AG10803 (cell line): ENCODE measurements around the gene TMEM256.
"Not testable (repeated sequence)": the region's sequence is repeated elsewhere in the genome, so short reads cannot be mapped to it uniquely, and the experiment has no call there.

Experiments
- DNase-seq: peaks from one replicate; pipeline ENCODE4 v3.0.0; 2010; ENCODE audit warnings: low read depth
- H3K4me3 ChIP-seq: 2 replicates; pipeline ENCODE4 v1.5.1; 2011; ENCODE audit warnings: mild to moderate bottlenecking, low read length, control low read depth
- TF ChIP-seq, protein P1 (sequence below): conservative IDR thresholded peaks from 2 replicates; pipeline ENCODE4 v1.5.1; 2011; ENCODE audit warnings: mild to moderate bottlenecking, low read length, control low read depth, inconsistent platforms

The TMEM256 gene

GRCh38 chr17:7367918-7368598, 35.8 kb downstream of the TMEM256 start:
- DNase-seq = no peak
- TF ChIP-seq, protein P1, sequence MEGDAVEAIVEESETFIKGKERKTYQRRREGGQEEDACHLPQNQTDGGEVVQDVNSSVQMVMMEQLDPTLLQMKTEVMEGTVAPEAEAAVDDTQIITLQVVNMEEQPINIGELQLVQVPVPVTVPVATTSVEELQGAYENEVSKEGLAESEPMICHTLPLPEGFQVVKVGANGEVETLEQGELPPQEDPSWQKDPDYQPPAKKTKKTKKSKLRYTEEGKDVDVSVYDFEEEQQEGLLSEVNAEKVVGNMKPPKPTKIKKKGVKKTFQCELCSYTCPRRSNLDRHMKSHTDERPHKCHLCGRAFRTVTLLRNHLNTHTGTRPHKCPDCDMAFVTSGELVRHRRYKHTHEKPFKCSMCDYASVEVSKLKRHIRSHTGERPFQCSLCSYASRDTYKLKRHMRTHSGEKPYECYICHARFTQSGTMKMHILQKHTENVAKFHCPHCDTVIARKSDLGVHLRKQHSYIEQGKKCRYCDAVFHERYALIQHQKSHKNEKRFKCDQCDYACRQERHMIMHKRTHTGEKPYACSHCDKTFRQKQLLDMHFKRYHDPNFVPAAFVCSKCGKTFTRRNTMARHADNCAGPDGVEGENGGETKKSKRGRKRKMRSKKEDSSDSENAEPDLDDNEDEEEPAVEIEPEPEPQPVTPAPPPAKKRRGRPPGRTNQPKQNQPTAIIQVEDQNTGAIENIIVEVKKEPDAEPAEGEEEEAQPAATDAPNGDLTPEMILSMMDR = no peak
- H3K4me3 ChIP-seq = no peak overlapping the region

- TF ChIP-seq, protein P1 = no peak
- no peak for DNase-seq
Observed at GRCh38 chr17:7367083-7367482, 36.8 kb downstream of the TMEM256 start.

DNA sequence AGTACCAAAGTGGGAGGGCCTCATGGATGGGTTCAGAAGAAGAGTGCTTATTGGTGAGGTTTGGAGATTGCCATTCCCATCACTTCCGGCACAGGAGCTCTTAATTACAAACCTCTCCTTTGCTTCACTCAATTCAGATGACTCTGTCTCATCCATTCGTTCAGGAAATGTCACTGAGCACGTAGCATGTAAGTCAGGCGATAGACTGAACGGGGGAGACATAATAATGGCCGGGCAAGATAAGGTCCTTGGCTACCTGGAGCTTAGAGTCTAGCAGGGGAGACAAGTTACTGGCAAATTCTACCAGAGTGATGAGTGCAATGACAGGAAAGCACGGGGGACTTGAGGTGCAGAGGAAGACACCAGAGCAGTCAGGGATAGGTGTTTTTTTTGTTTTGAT, 37.9 kb downstream of the TMEM256 start:
- not testable (repeated sequence) for H3K4me3 ChIP-seq, DNase-seq

More at GRCh38 chr17:7367083-7367482, 36.8 kb downstream of the TMEM256 start:
- H3K4me3 ChIP-seq = no peak overlapping the region

DNA sequence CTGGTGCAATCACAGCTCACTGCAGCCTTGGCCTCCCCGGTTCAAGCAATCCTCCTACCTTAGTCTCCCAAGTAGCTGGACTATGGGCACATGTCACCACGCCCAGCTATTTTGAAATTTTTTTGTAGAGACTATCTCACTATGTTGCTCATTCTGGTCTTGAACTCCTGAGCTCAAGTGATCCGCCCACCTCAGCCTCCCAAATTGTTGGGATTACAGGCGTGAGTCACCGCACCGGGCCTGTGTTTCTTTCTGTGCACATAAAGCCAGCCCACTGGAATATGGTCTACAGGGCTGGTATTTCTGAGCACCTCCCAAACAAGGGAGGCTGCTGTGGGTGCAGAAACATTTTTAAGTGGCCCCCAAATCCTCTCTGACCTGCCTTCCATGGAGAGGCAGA, 40.6 kb downstream of the TMEM256 start:
- H3K4me3 ChIP-seq = no peak overlapping the region
- peak; percentile 20 for DNase-seq
- TF ChIP-seq, protein P1 = no peak

- TF ChIP-seq, protein P1 = no peak
Observed at GRCh38 chr17:7361906-7362305, 42.0 kb downstream of the TMEM256 start.

GRCh38 chr17:7357381-7357780, 46.5 kb downstream of the TMEM256 start:
- TF ChIP-seq, protein P1 = no peak
- DNase-seq = no peak
- no peak overlapping the region for H3K4me3 ChIP-seq

More at GRCh38 chr17:7361906-7362305, 42.0 kb downstream of the TMEM256 start:
- H3K4me3 ChIP-seq = no peak overlapping the region
- DNase-seq = no peak

GRCh38 chr17:7356756-7357155, 47.1 kb downstream of the TMEM256 start:
- H3K4me3 ChIP-seq = no peak overlapping the region
- TF ChIP-seq, protein P1 = no peak
- DNase-seq = peak; percentile 34
